GM12878 (cell line): ENCODE data around the gene CNTNAP2. TPM values are rescaled to one million over a fixed set of nuclear protein-coding genes. Genes with fewer than 3 reads are reported as not detected.

Source experiments
- ATAC-seq: fragments of 200-7000 bp; cut with Tn5 transposase; 3 replicates; pipeline ENCODE4 v1.9.1; 2020; ENCODE audit warnings: mild to moderate bottlenecking, moderate library complexity
- BruUV-seq: library from RNA; stranded (reverse); fragments of 400-500 nt; replicated peaks from 2 replicates; lab custom pipeline; 2021; lab: Mats Ljungman, UMichigan
- CTCF ChIA-PET: fragments of 300-600 bp; sonication (Branson Sonifier 250); formaldehyde crosslinking; extraction: SDS; loops from one replicate; lab custom pipeline; 2021; ENCODE audit warnings: inconsistent platforms; lab: Yijun Ruan, JAX
- POLR2A ChIA-PET: fragments of 350-600 bp; formaldehyde crosslinking; extraction: SDS; loops from one replicate; lab custom pipeline; 2021; ENCODE audit warnings: inconsistent platforms; lab: Charles Lee
- RAD21 ChIA-PET: fragments of 300-600 bp; sonication (Branson Sonifier 250); formaldehyde crosslinking; loops from one replicate; lab custom pipeline; 2023; ENCODE audit warnings: antibody characterized with exemption; ENCODE audit not compliant: unreplicated experiment; lab: Charles Lee
- SMC1A ChIA-PET: fragments of 300-600 bp; sonication (Branson Sonifier 250); formaldehyde crosslinking; loops from one replicate; lab custom pipeline; 2023; ENCODE audit not compliant: unreplicated experiment, uncharacterized antibody; lab: Charles Lee
- DNase-seq: peaks from one replicate; pipeline ENCODE4 v3.0.0-alpha.2; 2011; ENCODE audit warnings: low read depth, low spot score
- FAIRE-seq: peaks from 3 replicates; lab custom pipeline; 2011; peaks lifted over from hg19 to GRCh38; lab: Jason Lieb, UNC
- H2AFZ ChIP-seq: 2 replicates; pipeline ENCODE4 v1.6.0; 2011; ENCODE audit warnings: low read depth, low read length, control low read depth; ENCODE audit not compliant: control insufficient read depth
- H3K27ac ChIP-seq: 2 replicates; pipeline ENCODE4 v1.5.1; 2011; ENCODE audit warnings: control low read depth; ENCODE audit not compliant: control insufficient read depth, insufficient read depth
- H3K27me3 ChIP-seq, 2 experiments: replicated peaks in 1 of 2; 2 replicates each; pipeline versions ENCODE4 v1.6.0 to v1.6.1; 2011; ENCODE audit warnings: low read length in 1 of 2; ENCODE audit not compliant: control insufficient read depth in 2 of 2, insufficient read depth in 2 of 2
- H3K36me3 ChIP-seq, 2 experiments: 2 replicates each; pipeline ENCODE4 v1.5.1; 2011; ENCODE audit warnings: low read length in 1 of 2; ENCODE audit not compliant: control insufficient read depth in 2 of 2, insufficient read depth in 2 of 2
- H3K4me1 ChIP-seq: 2 replicates; pipeline ENCODE4 v1.6.1; 2011; ENCODE audit warnings: mild to moderate bottlenecking, low read length, moderate library complexity, mixed read lengths; ENCODE audit not compliant: control insufficient read depth, insufficient read depth
- H3K4me2 ChIP-seq: 2 replicates; pipeline ENCODE4 v1.6.0; 2011; ENCODE audit warnings: control low read depth; ENCODE audit not compliant: control insufficient read depth, insufficient read depth
- H3K4me3 ChIP-seq: fragments of 200-600 bp; sonication (generic); 2 replicates; pipeline ENCODE4 v1.5.1; 2016
- H3K79me2 ChIP-seq: 2 replicates; pipeline ENCODE4 v1.6.0; 2011; ENCODE audit warnings: low read length; ENCODE audit not compliant: control insufficient read depth, insufficient read depth
- H3K9ac ChIP-seq: 2 replicates; pipeline ENCODE4 v1.8.0; 2011; ENCODE audit warnings: low read length, control low read depth, mixed read lengths; ENCODE audit not compliant: control insufficient read depth, insufficient read depth
- H3K9me3 ChIP-seq: replicated peaks from 3 replicates; pipeline ENCODE4 v1.5.1; 2011; ENCODE audit warnings: mild to moderate bottlenecking, low read length; ENCODE audit not compliant: control insufficient read depth, insufficient read depth
- H4K20me1 ChIP-seq: 2 replicates; pipeline ENCODE4 v1.6.0; 2011; ENCODE audit not compliant: control insufficient read depth, insufficient read depth
- BACH1 ChIP-seq: fragments of 450-650 bp; IDR thresholded peaks from 2 replicates; pipeline ENCODE4 v1.6.1; 2017; ENCODE audit warnings: mild to moderate bottlenecking, borderline replicate concordance
- CBFB ChIP-seq: IDR thresholded peaks from 2 replicates; pipeline ENCODE4 v1.6.1; 2016; ENCODE audit warnings: antibody characterized with exemption, low read depth
- EP300 ChIP-seq, 2 experiments: fragments of 150-350 bp in 1 of 2; IDR thresholded peaks; 2 replicates each; pipeline ENCODE4 v1.6.1; 2011 to 2012; ENCODE audit warnings: low read depth in 2 of 2, low read length in 2 of 2, borderline replicate concordance in 1 of 2, improper control_type of control experiment in 1 of 2, inconsistent platforms in 1 of 2; ENCODE audit not compliant: control insufficient read depth in 1 of 2
- HDAC2 ChIP-seq: fragments of 200-600 bp; sonication (generic); IDR thresholded peaks from 2 replicates; pipeline ENCODE4 v1.6.1; 2017
- IRF3 ChIP-seq: fragments of 450-650 bp; IDR thresholded peaks from 2 replicates; pipeline ENCODE4 v1.6.1; 2014; ENCODE audit warnings: mild to moderate bottlenecking
- KAT2A ChIP-seq: conservative IDR thresholded peaks from 2 replicates; pipeline ENCODE4 v1.6.1; 2011; ENCODE audit warnings: low read depth, low read length; ENCODE audit not compliant: control insufficient read depth
- LARP7 ChIP-seq: fragments of 450-650 bp; IDR thresholded peaks from 2 replicates; pipeline ENCODE4 v1.6.1; 2017; ENCODE audit warnings: mild to moderate bottlenecking
- MYC ChIP-seq: IDR thresholded peaks from 2 replicates; pipeline ENCODE4 v1.6.1; 2011; ENCODE audit warnings: mild to moderate bottlenecking, low read length, moderate library complexity, inconsistent platforms; ENCODE audit not compliant: insufficient read depth, insufficient replicate concordance, insufficient read length, severe bottlenecking
- PAX5 ChIP-seq: IDR thresholded peaks from 2 replicates; pipeline ENCODE4 v1.6.1; 2011; ENCODE audit warnings: low read depth, low read length, borderline replicate concordance
- REST ChIP-seq: IDR thresholded peaks from 2 replicates; pipeline ENCODE4 v1.6.1; 2012; ENCODE audit warnings: mild to moderate bottlenecking, low read depth, low read length
- SMC3 ChIP-seq: IDR thresholded peaks from 2 replicates; pipeline ENCODE4 v1.6.1; 2011; ENCODE audit warnings: low read length, improper control_type of control experiment, borderline replicate concordance
- STAT3 ChIP-seq: IDR thresholded peaks from 2 replicates; pipeline ENCODE4 v1.6.1; 2011; ENCODE audit warnings: low read depth, low read length, improper control_type of control experiment
- SUZ12 ChIP-seq: fragments of 200-600 bp; sonication (generic); IDR thresholded peaks from one replicate; pipeline ENCODE4 v1.6.1; 2018; ENCODE audit warnings: antibody characterized with exemption, mild to moderate bottlenecking; ENCODE audit not compliant: unreplicated experiment
- TBL1XR1 ChIP-seq: IDR thresholded peaks from 2 replicates; pipeline ENCODE4 v1.6.1; 2012; ENCODE audit warnings: low read depth, low read length, improper control_type of control experiment
- ZNF217 ChIP-seq: fragments of 450-650 bp; IDR thresholded peaks from 2 replicates; pipeline ENCODE4 v1.6.1; 2017; ENCODE audit warnings: antibody characterized with exemption, mild to moderate bottlenecking
- WGBS: methylation state at CpG from one replicate; pipeline ENCODE4 v1.1.6; 2016; ENCODE audit warnings: low lambda C conversion rate; ENCODE audit not compliant: insufficient replicate concordance, insufficient coverage; ENCODE audit errors: missing lambda C conversion rate; 5-methylcytosine and 5-hydroxymethylcytosine counted together
- in situ Hi-C: fragments of 300-500 bp; cut with MboI; formaldehyde crosslinking; loops from 9 replicates; pipeline ENCODE4 v1.14.3; 2018; ENCODE audit warnings: mixed read lengths
- intact Hi-C: fragments of 100-400 bp; cut with micrococcal nuclease; formaldehyde crosslinking; loops from one replicate; pipeline ENCODE4 v1.14.2; 2022; ENCODE audit not compliant: unreplicated experiment
- polyA plus RNA-seq, 11 experiments: library from polyadenylated mRNA; depleted of rRNA in 4 of 11; unstranded in 6 of 11; stranded (reverse) in 5 of 11; fragments of >200 nt; fragmentation: Nextera tagmentation in 4 of 11; fragmentation: Illumina TruSeq in 1 of 11; extraction: Ambion mirVana in 4 of 11; extraction: Trizol in 1 of 11; gene quantifications; 1 replicate in 1 of 11; 2 replicates in 10 of 11; pipeline versions ENCODE4 v1.2.1 to v1.2.3, GENCODE V29; 2011 to 2016; ENCODE audit warnings: inconsistent platforms in 2 of 11, missing spikeins in 2 of 11, low read depth in 1 of 11
- total RNA-seq, 4 experiments: library from RNA; depleted of rRNA in 3 of 4; stranded (reverse); fragments of >200 nt in 3 of 4; fragmentation: Illumina TruSeq in 1 of 4; extraction: Trizol in 1 of 4; gene quantifications; 2 replicates each; pipeline versions ENCODE4 v1.2.1 to v1.2.3, GENCODE V29; 2013 to 2021

Gene CNTNAP2
- total and polyA plus RNA-seq, 10 of the 15 experiments (the other 5 are each of a cell fraction or from before 2014, with no cell fraction given): 0.03 to 0.08 (median 0.03) TPM; not detected in 7

GRCh38 chr7:148435715-148436114, 2319.1 kb downstream of the CNTNAP2 start:
- H3K4me1 ChIP-seq: no peaks in the 10 kb centered on the region
- BruUV-seq: no TSS peak
- DNase-seq: no peak
- no peak overlapping the region for H3K27ac ChIP-seq
- RAD21 ChIA-PET: no interaction called here
- TF ChIP-seq IRF3 (no peak), ZNF217 (no peak), HDAC2 (no peak), SUZ12 (no peak), KAT2A (no peak)
- H3K4me3 ChIP-seq: no peak overlapping the region
- CTCF ChIA-PET: no interaction called here
- no peaks in the 10 kb centered on the region; a peak in 1 of 4 replicates for H3K27me3 ChIP-seq
- H3K9me3 ChIP-seq: no peaks in the 10 kb centered on the region
- H3K4me2 ChIP-seq: no peak overlapping the region
- H4K20me1 ChIP-seq: no peaks in the 10 kb centered on the region
- POLR2A ChIA-PET: no interaction called here
- intact Hi-C loops: no loop called here
- 31% methylated on average over 6 of the region's 6 CpGs for WGBS
- no peaks in the 10 kb centered on the region for H3K36me3 ChIP-seq
- no peak overlapping the region for H2AFZ ChIP-seq
- SMC1A ChIA-PET: no interaction called here
- no peak overlapping the region for H3K9ac ChIP-seq
- no peak for ATAC-seq
- FAIRE-seq: no peak
- in situ Hi-C loops: no loop called here
- H3K79me2 ChIP-seq: no peaks in the 10 kb centered on the region

GRCh38 chr7:148436135-148436534, 2319.5 kb downstream of the CNTNAP2 start:
- ChIA-PET RAD21 (no interaction called here), POLR2A (no interaction called here), SMC1A (no interaction called here), CTCF (no interaction called here)
- Histone ChIP-seq H4K20me1 (no peaks in the 10 kb centered on the region), H3K79me2 (no peaks in the 10 kb centered on the region), H3K27me3 (no peaks in the 10 kb centered on the region; a peak in 1 of 4 replicates), H3K4me2 (no peak overlapping the region), H3K36me3 (no peaks in the 10 kb centered on the region), H3K4me3 (no peak overlapping the region), H3K9me3 (no peaks in the 10 kb centered on the region), H3K27ac (no peak overlapping the region), H2AFZ (no peak overlapping the region), H3K4me1 (no peaks in the 10 kb centered on the region), H3K9ac (no peak overlapping the region)
- no peak for FAIRE-seq
- in situ Hi-C loops: no loop called here
- DNase-seq: no peak
- TF ChIP-seq PAX5: no peak
- no peak for TF ChIP-seq HDAC2
- TF ChIP-seq REST: no peak
- TF ChIP-seq BACH1: no peak
- no peak for TF ChIP-seq LARP7
- TF ChIP-seq CBFB: no peak
- no peak for TF ChIP-seq EP300 (IDR thresholded peaks at IDR 0.05; ENCODE audit: borderline replicate concordance in 1 of 2, control insufficient read depth in 1 of 2, low read depth in 2 of 2, low read length in 2 of 2)
- no peak for TF ChIP-seq MYC
- no peak for TF ChIP-seq TBL1XR1
- no peak for TF ChIP-seq STAT3
- no peak for TF ChIP-seq SMC3
- no peak for ATAC-seq
- WGBS: 34% methylated on average over 4 of the region's 4 CpGs
- intact Hi-C loops: no loop called here
- BruUV-seq: no TSS peak
